Tibial nerve (tissue), 4 donors: Measurements from ENCODE around the gene SIX2. TPM values are rescaled to one million over a fixed set of nuclear protein-coding genes. Genes with fewer than 3 reads are reported as not detected.

ENCODE experiments used
- DNase-seq, 2 donors: peaks; one replicate each; pipeline ENCODE4 v3.0.0-alpha.2; 2019; ENCODE audit warnings: low spot score in 2 of 2
- H3K27ac ChIP-seq, 4 donors: fragments of 200-600 bp; sonication (generic) in 3 of 4; one replicate each; pipeline ENCODE4 v1.5.1; 2017 to 2019; ENCODE audit warnings: mild to moderate bottlenecking in 1 of 4
- H3K27me3 ChIP-seq, 2 donors: fragments of 200-600 bp; sonication (generic) in 1 of 2; one replicate each; pipeline versions ENCODE4 v1.5.1 to v1.6.0; 2017 to 2019
- H3K36me3 ChIP-seq, 3 donors: fragments of 200-600 bp; sonication (generic); one replicate each; pipeline ENCODE4 v1.5.1; 2018 to 2019
- H3K4me1 ChIP-seq, 4 donors: fragments of 200-600 bp; sonication (generic) in 3 of 4; one replicate each; pipeline ENCODE4 v1.5.1; 2017 to 2019
- H3K4me3 ChIP-seq, 4 donors: fragments of 200-600 bp; sonication (generic) in 3 of 4; one replicate each; pipeline ENCODE4 v1.5.1; 2017 to 2019; ENCODE audit warnings: mild to moderate bottlenecking in 1 of 4, moderate library complexity in 1 of 4
- H3K9me3 ChIP-seq, 4 donors: fragments of 200-600 bp; sonication (generic) in 3 of 4; one replicate each; pipeline ENCODE4 v1.5.1; 2017 to 2019
- CTCF ChIP-seq, 5 experiments: fragments of 200-600 bp in 3 of 5; fragments of 450-650 bp in 2 of 5; sonication (generic) in 3 of 5; IDR thresholded peaks; one replicate each; pipeline ENCODE4 v1.5.1; 2016 to 2019; ENCODE audit warnings: antibody characterized with exemption in 5 of 5, mild to moderate bottlenecking in 3 of 5, moderate library complexity in 2 of 5
- EP300 ChIP-seq, 2 donors: sonication (generic); formaldehyde crosslinking; IDR thresholded peaks; one replicate each; pipeline ENCODE4 v1.6.1; 2017; ENCODE audit warnings: antibody characterized with exemption in 2 of 2, mild to moderate bottlenecking in 1 of 2
- POLR2A ChIP-seq, 2 donors: fragments of 450-650 bp; IDR thresholded peaks; one replicate each; pipeline ENCODE4 v1.6.1; 2017; ENCODE audit warnings: antibody characterized with exemption in 2 of 2, mild to moderate bottlenecking in 2 of 2, moderate library complexity in 2 of 2
- WGBS, 2 donors: methylation state at CpG; one replicate each; pipeline ENCODE4 v1.1.5; 2018; 5-methylcytosine and 5-hydroxymethylcytosine counted together
- total RNA-seq, 4 donors: library from RNA; depleted of rRNA; stranded (reverse); fragments of >200 nt; gene quantifications; one replicate each; pipeline ENCODE4 v1.1.0, GENCODE V29; 2016

Gene SIX2
- total RNA-seq, 4 donors from 2014 or later: 0.87 to 4.9 (median 2.5) TPM

DNA sequence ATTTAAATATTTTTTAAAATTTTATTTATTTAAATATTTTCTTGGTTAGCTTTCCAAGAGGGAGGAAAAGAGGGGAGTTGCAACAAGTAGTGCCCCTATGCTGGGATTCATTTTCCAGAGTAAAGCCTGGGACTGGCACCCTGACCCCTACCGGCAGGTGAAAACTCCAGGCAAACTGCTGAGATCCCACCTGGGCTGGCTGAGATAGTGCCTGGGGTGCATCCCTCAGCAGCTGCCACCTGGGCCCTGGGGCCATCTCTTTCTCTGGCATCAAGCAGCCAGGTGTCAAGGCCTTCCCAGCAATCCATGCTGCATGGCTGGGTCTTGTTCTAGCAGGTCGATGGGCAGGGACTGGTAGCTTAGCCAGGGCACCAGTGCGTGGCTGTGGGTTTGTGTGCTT lies 6.6 kb downstream of the SIX2 start:
- TF ChIP-seq CTCF (IDR thresholded peaks at IDR 0.05): no peak
- TF ChIP-seq EP300 (IDR thresholded peaks at IDR 0.05): no peak
- no peak overlapping the region for H3K27ac ChIP-seq
- whole genome bisulfite sequencing, 2 donors: 58 to 60% methylated on average over 3 of the region's 3 CpGs
- DNase-seq: no peak
- no peak overlapping the region for H3K4me3 ChIP-seq
- H3K4me1 ChIP-seq: peaks cover 0 to 45% (median 14%) of the 10 kb centered on the region in 4 donors
- H3K9me3 ChIP-seq: no peaks in the 10 kb centered on the region
- H3K36me3 ChIP-seq: no peaks in the 10 kb centered on the region
- peaks cover 0 to 98% of the 10 kb centered on the region in 2 donors for H3K27me3 ChIP-seq

DNA sequence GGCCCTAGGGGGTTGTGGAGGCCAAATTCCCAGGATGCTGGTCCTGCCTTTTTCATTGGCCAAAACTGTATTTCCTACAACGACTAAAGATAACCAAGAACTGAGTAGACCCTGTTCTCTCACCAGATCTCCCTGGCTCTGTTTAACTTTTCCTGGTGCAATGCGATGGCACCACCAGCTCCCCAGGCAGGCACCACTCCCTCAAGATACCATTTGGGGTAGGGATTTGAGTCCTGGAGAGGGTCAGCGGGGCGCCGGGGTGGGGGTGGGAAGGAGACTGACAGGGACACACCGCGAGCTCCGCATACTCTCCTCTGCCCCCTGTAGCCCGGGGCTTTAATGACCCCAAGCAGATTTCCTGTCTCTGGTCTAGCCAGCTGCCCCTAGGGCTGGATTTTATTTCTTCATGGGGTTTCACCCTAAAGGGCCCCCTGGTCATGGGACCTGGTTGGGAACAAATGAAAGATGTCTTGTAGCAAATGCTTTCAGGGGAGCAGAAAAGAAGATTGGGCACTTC lies 7.3 kb downstream of the SIX2 start:
- no peak for DNase-seq
- H3K4me3 ChIP-seq: no peak overlapping the region
- no peaks in the 10 kb centered on the region for H3K9me3 ChIP-seq
- TF ChIP-seq EP300 (IDR thresholded peaks at IDR 0.05): no peak
- no peaks in the 10 kb centered on the region for H3K36me3 ChIP-seq
- peaks cover 0 to 45% (median 14%) of the 10 kb centered on the region in 4 donors for H3K4me1 ChIP-seq
- WGBS, 2 donors: 20 to 21% methylated on average over 8 to 9 of the region's 9 CpGs
- H3K27me3 ChIP-seq: peaks cover 0 to 96% of the 10 kb centered on the region in 2 donors
- no peak overlapping the region for H3K27ac ChIP-seq

- H3K4me3 ChIP-seq: peak overlapping the region in 3 of 4 donors; percentile 10 to 42 (median 22)
- no peaks in the 10 kb centered on the region for H3K36me3 ChIP-seq
- peaks cover 0 to 44% (median 14%) of the 10 kb centered on the region in 4 donors for H3K4me1 ChIP-seq
- H3K27ac ChIP-seq: no peak overlapping the region
- 7 to 16% methylated on average over 40 to 46 of the region's 61 CpGs for WGBS, 2 donors
- peaks cover 0 to 96% of the 10 kb centered on the region in 2 donors for H3K27me3 ChIP-seq
- no peak for TF ChIP-seq EP300 (IDR thresholded peaks at IDR 0.05)
- TF ChIP-seq CTCF (IDR thresholded peaks at IDR 0.05): no peak
- no peak for TF ChIP-seq POLR2A (IDR thresholded peaks at IDR 0.05)
- no peaks in the 10 kb centered on the region for H3K9me3 ChIP-seq
- DNase-seq: no peak
Observed at GRCh38 chr2:45000921-45001868, 8.1 kb downstream of the SIX2 start.

DNA sequence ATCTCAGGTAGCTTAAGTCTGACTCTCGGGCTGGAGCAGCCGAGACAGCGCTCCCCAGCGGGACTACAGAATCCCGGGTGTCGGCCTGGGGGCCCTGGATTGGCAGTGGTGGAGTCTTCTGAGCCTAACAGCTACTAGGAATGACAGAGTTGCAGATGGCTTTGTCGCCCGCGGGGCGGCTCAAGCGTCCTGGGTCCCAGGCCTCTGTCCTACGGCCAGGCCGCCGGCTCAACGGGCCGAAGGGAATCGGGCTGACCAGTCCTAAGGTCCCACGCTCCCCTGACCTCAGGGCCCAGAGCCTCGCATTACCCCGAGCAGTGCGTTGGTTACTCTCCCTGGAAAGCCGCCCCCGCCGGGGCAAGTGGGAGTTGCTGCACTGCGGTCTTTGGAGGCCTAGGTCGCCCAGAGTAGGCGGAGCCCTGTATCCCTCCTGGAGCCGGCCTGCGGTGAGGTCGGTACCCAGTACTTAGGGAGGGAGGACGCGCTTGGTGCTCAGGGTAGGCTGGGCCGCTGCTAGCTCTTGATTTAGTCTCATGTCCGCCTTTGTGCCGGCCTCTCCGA lies 8.8 kb downstream of the SIX2 start:
- peaks cover 0 to 94% of the 10 kb centered on the region in 2 donors for H3K27me3 ChIP-seq
- peak overlapping the region in 1 of 4 donors; percentile 42 for H3K4me3 ChIP-seq
- TF ChIP-seq EP300 (IDR thresholded peaks at IDR 0.05) (no peak), CTCF (IDR thresholded peaks at IDR 0.05) (no peak), POLR2A (IDR thresholded peaks at IDR 0.05) (no peak)
- H3K4me1 ChIP-seq: peaks cover 0 to 38% (median 14%) of the 10 kb centered on the region in 4 donors
- H3K27ac ChIP-seq: no peak overlapping the region
- DNase-seq: no peak
- whole genome bisulfite sequencing, 2 donors: 12 to 16% methylated on average over 23 to 32 of the region's 36 CpGs
- no peaks in the 10 kb centered on the region for H3K36me3 ChIP-seq
- no peaks in the 10 kb centered on the region for H3K9me3 ChIP-seq

DNA sequence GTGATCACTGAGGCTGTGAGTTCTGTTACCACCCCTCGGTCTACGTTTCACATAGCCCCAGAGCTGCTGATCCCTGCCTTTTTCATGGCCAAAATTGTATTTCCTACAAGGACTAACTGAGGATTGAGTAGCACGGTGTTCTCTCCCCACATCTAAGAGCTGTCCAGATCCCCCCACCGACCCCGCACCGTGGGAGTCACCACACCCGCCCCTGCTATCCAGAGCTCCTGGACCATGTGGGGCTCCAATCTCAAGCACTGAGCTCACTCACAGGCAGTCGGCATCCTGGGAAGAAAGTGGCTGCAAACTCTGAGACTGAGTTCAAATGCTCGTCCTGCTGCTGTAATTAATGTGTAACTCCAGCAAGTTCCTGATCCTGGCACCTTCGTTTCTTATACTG lies 9.7 kb downstream of the SIX2 start:
- no peak for DNase-seq
- no peaks in the 10 kb centered on the region for H3K9me3 ChIP-seq
- peaks cover 0 to 86% of the 10 kb centered on the region in 2 donors for H3K27me3 ChIP-seq
- H3K36me3 ChIP-seq: no peaks in the 10 kb centered on the region
- H3K27ac ChIP-seq: no peak overlapping the region
- 71% methylated on average over 10 of the region's 10 CpGs for WGBS, 2 donors
- peaks cover 0 to 29% (median 11%) of the 10 kb centered on the region in 4 donors for H3K4me1 ChIP-seq
- no peak overlapping the region for H3K4me3 ChIP-seq
- TF ChIP-seq CTCF (IDR thresholded peaks at IDR 0.05): no peak
- TF ChIP-seq POLR2A (IDR thresholded peaks at IDR 0.05): no peak
- no peak for TF ChIP-seq EP300 (IDR thresholded peaks at IDR 0.05)
